ENCODE results near the gene MYO1C. TPM values are rescaled to one million over a fixed set of nuclear protein-coding genes. Genes with fewer than 3 reads are reported as not detected.

MYO1C gene
- total and polyA plus RNA-seq, 2 donors (not counting 1 experiment from before 2014, with no cell fraction given), result 164 to 190 TPM

GRCh38 chr17:1516388-1517161, 24.1 kb upstream of the MYO1C start, which contains the start of gene INPP5K:
TSS of gene INPP5K (minus strand) at chr17:1516612. CDS start at chr17:1516499, 113 bp downstream.
- peak within 1 kb of the TSS; percentile 92 for H3K9ac ChIP-seq (ENCODE audit: insufficient read depth, low read length)
- DNase-seq (ENCODE audit: low read depth in 2 of 2), result peak; percentile 97 to 98
- H3K4me3 ChIP-seq (replicated peaks in 1 of 4; ENCODE audit: control extremely low read depth in 1 of 4, insufficient read depth in 1 of 4, low read depth in 3 of 4, low read length in 4 of 4), result peak within 1 kb of the TSS; percentile 89 to 98 (median 94)
- H2AFZ ChIP-seq (ENCODE audit: low read length), result peak within 1 kb of the TSS; percentile 74
- no peaks in the 10 kb centered on the region for H3K9me3 ChIP-seq (ENCODE audit: control insufficient read depth, insufficient read depth, low read depth, low read length)
- H3K36me3 ChIP-seq (ENCODE audit: control insufficient read depth, insufficient read depth, low read length), result peaks cover 8% of the 10 kb centered on the region
- H3K4me1 ChIP-seq (ENCODE audit: control insufficient read depth, extremely low read depth, insufficient read depth, low read length), result peaks cover 7% of the 10 kb centered on the region
- H3K27ac ChIP-seq (ENCODE audit: insufficient read depth, low read length), result peak within 1 kb of the TSS; percentile 88
- no peak for TF ChIP-seq EZH2 (IDR thresholded peaks at IDR 0.05; ENCODE audit: low read length, missing control alignments)
- peak in 1 of 2 donors; percentile 3 for TF ChIP-seq CTCF (conservative IDR thresholded peaks at IDR 0.05 in 1 of 2, IDR thresholded peaks at IDR 0.05 in 1 of 2; ENCODE audit: low read depth in 1 of 2, low read length in 2 of 2)
- H4K20me1 ChIP-seq (ENCODE audit: control insufficient read depth, extremely low read depth, insufficient read depth, low read length), result no peaks in the 10 kb centered on the region
- H3K27me3 ChIP-seq (ENCODE audit: control insufficient read depth, insufficient read depth, low read length), result no peaks in the 10 kb centered on the region
- peaks cover 3% of the 10 kb centered on the region for H3K79me2 ChIP-seq (ENCODE audit: control insufficient read depth, insufficient read depth, low read length)
- H3K4me2 ChIP-seq (ENCODE audit: extremely low read depth, insufficient read depth, low read length), result peak within 1 kb of the TSS; percentile 95

GRCh38 chr17:1515640-1516387, 23.3 kb upstream of the MYO1C start:
- H3K36me3 ChIP-seq (ENCODE audit: control insufficient read depth, insufficient read depth, low read length), result peaks cover 8% of the 10 kb centered on the region
- H3K79me2 ChIP-seq (ENCODE audit: control insufficient read depth, insufficient read depth, low read length), result peaks cover 3% of the 10 kb centered on the region
- peak overlapping the region; percentile 88 for H3K9ac ChIP-seq (ENCODE audit: insufficient read depth, low read length)
- no peaks in the 10 kb centered on the region for H3K9me3 ChIP-seq (ENCODE audit: control insufficient read depth, insufficient read depth, low read depth, low read length)
- peaks cover 11% of the 10 kb centered on the region for H3K4me1 ChIP-seq (ENCODE audit: control insufficient read depth, extremely low read depth, insufficient read depth, low read length)
- H3K4me2 ChIP-seq (ENCODE audit: extremely low read depth, insufficient read depth, low read length), result peak overlapping the region; percentile 95
- peak; percentile 79 to 93 for DNase-seq (ENCODE audit: low read depth in 2 of 2)
- H3K4me3 ChIP-seq (replicated peaks in 1 of 4; ENCODE audit: control extremely low read depth in 1 of 4, insufficient read depth in 1 of 4, low read depth in 3 of 4, low read length in 4 of 4), result peak overlapping the region; percentile 86 to 98 (median 90)
- no peak for TF ChIP-seq EZH2 (IDR thresholded peaks at IDR 0.05; ENCODE audit: low read length, missing control alignments)
- peak; percentile 70 to 76 for TF ChIP-seq CTCF (conservative IDR thresholded peaks at IDR 0.05 in 1 of 2, IDR thresholded peaks at IDR 0.05 in 1 of 2; ENCODE audit: low read depth in 1 of 2, low read length in 2 of 2)
- no peaks in the 10 kb centered on the region for H4K20me1 ChIP-seq (ENCODE audit: control insufficient read depth, extremely low read depth, insufficient read depth, low read length)
- peak overlapping the region; percentile 32 for H2AFZ ChIP-seq (ENCODE audit: low read length)
- H3K27me3 ChIP-seq (ENCODE audit: control insufficient read depth, insufficient read depth, low read length), result no peaks in the 10 kb centered on the region
- H3K27ac ChIP-seq (ENCODE audit: insufficient read depth, low read length), result peak overlapping the region; percentile 88

GRCh38 chr17:1512351-1512750, 19.9 kb upstream of the MYO1C start:
- Histone ChIP-seq H3K27me3 (ENCODE audit: control insufficient read depth, insufficient read depth, low read length) (no peaks in the 10 kb centered on the region), H3K9me3 (ENCODE audit: control insufficient read depth, insufficient read depth, low read depth, low read length) (no peaks in the 10 kb centered on the region), H3K4me2 (ENCODE audit: extremely low read depth, insufficient read depth, low read length) (no peak overlapping the region), H3K9ac (ENCODE audit: insufficient read depth, low read length) (no peak overlapping the region), H2AFZ (ENCODE audit: low read length) (no peak overlapping the region), H3K36me3 (ENCODE audit: control insufficient read depth, insufficient read depth, low read length) (peaks cover 6% of the 10 kb centered on the region), H3K4me3 (replicated peaks in 1 of 4; ENCODE audit: control extremely low read depth in 1 of 4, insufficient read depth in 1 of 4, low read depth in 3 of 4, low read length in 4 of 4) (no peak overlapping the region), H4K20me1 (ENCODE audit: control insufficient read depth, extremely low read depth, insufficient read depth, low read length) (no peaks in the 10 kb centered on the region), H3K4me1 (ENCODE audit: control insufficient read depth, extremely low read depth, insufficient read depth, low read length) (peaks cover 11% of the 10 kb centered on the region), H3K79me2 (ENCODE audit: control insufficient read depth, insufficient read depth, low read length) (peaks cover 3% of the 10 kb centered on the region), H3K27ac (ENCODE audit: insufficient read depth, low read length) (no peak overlapping the region)
- DNase-seq (ENCODE audit: low read depth in 2 of 2), result no peak
- TF ChIP-seq CTCF (conservative IDR thresholded peaks at IDR 0.05 in 1 of 2, IDR thresholded peaks at IDR 0.05 in 1 of 2; ENCODE audit: low read depth in 1 of 2, low read length in 2 of 2), result no peak
- no peak for TF ChIP-seq EZH2 (IDR thresholded peaks at IDR 0.05; ENCODE audit: low read length, missing control alignments)
